ENCODE measurements around the gene GPATCH2L. TPM values are rescaled to one million over a fixed set of nuclear protein-coding genes. Genes with fewer than 3 reads are reported as not detected.

GPATCH2L gene
- total RNA-seq, 6 experiments from 2014 or later, result 38.3 to 44.8 (median 41.9) TPM

GRCh38 chr14:76257111-76257803 is 105.5 kb downstream of the GPATCH2L start:
- Mint-ChIP-seq H3K9me3 (no peaks in the 10 kb centered on the region), H3K27me3 (ENCODE audit: insufficient read depth) (peaks cover 5% of the 10 kb centered on the region), H3K27ac (no peak overlapping the region), H3K4me3 (no peak overlapping the region), H3K4me1 (ENCODE audit: low read depth) (no peaks in the 10 kb centered on the region), H3K36me3 (ENCODE audit: low read depth) (no peaks in the 10 kb centered on the region)
- TF ChIP-seq CTCF (IDR thresholded peaks at IDR 0.05), result no peak
- no peak for DNase-seq

DNA sequence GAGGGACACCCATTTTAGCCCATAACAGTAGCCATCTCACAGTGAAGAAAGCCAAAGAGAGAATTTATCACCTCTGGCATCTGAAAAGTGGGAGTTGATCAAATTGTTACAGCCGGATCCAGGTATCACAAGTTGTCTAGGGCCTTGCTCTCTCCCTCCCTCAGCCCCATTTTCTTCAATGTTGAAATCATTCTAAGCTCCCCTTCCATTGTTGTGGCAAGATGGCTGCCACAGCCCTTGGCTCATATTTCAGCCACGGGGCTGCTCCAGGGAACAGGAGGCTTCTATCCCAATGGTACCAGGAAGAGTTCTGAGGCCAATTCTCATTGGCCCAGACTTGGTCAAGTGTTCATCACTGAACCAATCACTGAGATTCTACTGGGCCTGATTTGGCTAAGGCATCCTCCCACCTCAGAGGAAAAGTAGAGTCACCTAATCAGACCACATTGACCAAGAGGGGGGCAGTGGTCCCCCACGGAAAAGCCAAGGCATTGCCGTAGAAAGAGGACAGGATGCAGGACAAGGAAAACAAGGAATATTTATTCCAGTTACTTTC is 106.2 kb downstream of the GPATCH2L start:
- Mint-ChIP-seq H3K27me3 (ENCODE audit: insufficient read depth) (peaks cover 5% of the 10 kb centered on the region), H3K27ac (no peak overlapping the region), H3K4me3 (no peak overlapping the region), H3K36me3 (ENCODE audit: low read depth) (no peaks in the 10 kb centered on the region), H3K9me3 (no peaks in the 10 kb centered on the region), H3K4me1 (ENCODE audit: low read depth) (no peaks in the 10 kb centered on the region)
- no peak for DNase-seq
- TF ChIP-seq CTCF (IDR thresholded peaks at IDR 0.05), result no peak

GRCh38 chr14:76259029-76259735 is 107.5 kb downstream of the GPATCH2L start:
- H3K27ac Mint-ChIP-seq, result no peak overlapping the region
- H3K4me3 Mint-ChIP-seq, result no peak overlapping the region
- no peak for TF ChIP-seq CTCF (IDR thresholded peaks at IDR 0.05)
- peaks cover 3% of the 10 kb centered on the region for H3K27me3 Mint-ChIP-seq (ENCODE audit: insufficient read depth)
- no peak for DNase-seq
- H3K4me1 Mint-ChIP-seq (ENCODE audit: low read depth), result no peaks in the 10 kb centered on the region
- H3K36me3 Mint-ChIP-seq (ENCODE audit: low read depth), result no peaks in the 10 kb centered on the region
- H3K9me3 Mint-ChIP-seq, result no peaks in the 10 kb centered on the region

- Mint-ChIP-seq H3K9me3 (no peaks in the 10 kb centered on the region), H3K4me3 (no peak overlapping the region), H3K27me3 (ENCODE audit: insufficient read depth) (no peaks in the 10 kb centered on the region; the same call in none of the 2 replicates), H3K27ac (no peak overlapping the region), H3K36me3 (ENCODE audit: low read depth) (no peaks in the 10 kb centered on the region), H3K4me1 (ENCODE audit: low read depth) (no peaks in the 10 kb centered on the region)
- no peak for TF ChIP-seq CTCF (IDR thresholded peaks at IDR 0.05)
- no peak for DNase-seq
These were observed 109.0 kb downstream of the GPATCH2L start for GRCh38 chr14:76260749-76261148.

GRCh38 chr14:76261371-76261811 is 109.7 kb downstream of the GPATCH2L start:
- Mint-ChIP-seq H3K9me3 (no peaks in the 10 kb centered on the region), H3K36me3 (ENCODE audit: low read depth) (no peaks in the 10 kb centered on the region), H3K4me1 (ENCODE audit: low read depth) (no peaks in the 10 kb centered on the region), H3K27ac (no peak overlapping the region), H3K27me3 (ENCODE audit: insufficient read depth) (no peaks in the 10 kb centered on the region; the same call in none of the 2 replicates), H3K4me3 (no peak overlapping the region)
- TF ChIP-seq CTCF (IDR thresholded peaks at IDR 0.05), result no peak
- DNase-seq, result no peak
